Measurements from ENCODE around the gene HECTD4.
"Not testable (repeated sequence)": the region's sequence is repeated elsewhere in the genome, so short reads cannot be mapped to it uniquely, and the experiment has no call there.

HECTD4 gene

DNA sequence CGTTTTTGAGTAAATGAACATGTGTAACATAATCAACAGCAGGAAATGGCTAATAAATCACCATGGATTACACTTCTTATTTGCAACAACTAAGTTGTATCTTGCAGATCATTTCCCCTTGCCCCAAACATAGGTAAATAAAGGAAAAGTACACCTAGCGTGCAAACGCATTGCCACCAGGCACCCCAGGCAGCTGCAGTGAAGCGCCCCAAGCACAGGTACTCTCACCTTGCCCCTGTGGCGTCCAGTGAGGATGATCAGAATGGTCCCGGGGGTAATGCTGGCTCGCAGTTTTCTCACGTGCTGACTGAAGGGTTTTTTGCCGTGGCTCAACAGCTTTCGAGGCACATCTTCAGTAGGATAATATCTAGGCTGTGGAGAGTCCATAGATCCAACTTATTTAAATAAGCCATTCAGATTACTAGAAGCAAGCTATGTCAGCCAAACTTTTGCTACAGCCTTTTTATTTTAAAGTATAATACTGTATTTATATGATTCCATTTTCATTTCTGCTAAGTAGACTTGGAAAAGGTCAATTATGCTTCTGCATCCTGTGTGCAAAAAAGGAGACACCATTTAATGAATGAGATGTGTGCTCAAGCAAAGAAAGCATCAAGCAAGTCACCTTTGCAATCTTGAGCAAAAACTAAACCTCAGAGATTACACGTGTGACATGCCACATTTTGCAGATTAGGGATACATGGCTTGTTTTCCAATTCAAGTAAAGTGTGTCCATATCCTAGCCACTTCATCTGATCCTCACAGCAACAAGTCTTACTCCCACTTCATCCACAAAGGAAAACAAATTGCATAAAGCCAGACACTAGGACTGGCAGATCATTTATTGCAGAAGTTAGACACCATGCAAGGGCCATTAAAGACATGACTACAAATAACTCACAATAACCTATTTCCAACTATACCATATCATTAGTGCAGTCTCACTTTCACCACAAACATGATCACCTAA is 24.6 kb upstream of the HECTD4 start:
- no peak for DNase-seq (ENCODE audit: low spot score)

DNA sequence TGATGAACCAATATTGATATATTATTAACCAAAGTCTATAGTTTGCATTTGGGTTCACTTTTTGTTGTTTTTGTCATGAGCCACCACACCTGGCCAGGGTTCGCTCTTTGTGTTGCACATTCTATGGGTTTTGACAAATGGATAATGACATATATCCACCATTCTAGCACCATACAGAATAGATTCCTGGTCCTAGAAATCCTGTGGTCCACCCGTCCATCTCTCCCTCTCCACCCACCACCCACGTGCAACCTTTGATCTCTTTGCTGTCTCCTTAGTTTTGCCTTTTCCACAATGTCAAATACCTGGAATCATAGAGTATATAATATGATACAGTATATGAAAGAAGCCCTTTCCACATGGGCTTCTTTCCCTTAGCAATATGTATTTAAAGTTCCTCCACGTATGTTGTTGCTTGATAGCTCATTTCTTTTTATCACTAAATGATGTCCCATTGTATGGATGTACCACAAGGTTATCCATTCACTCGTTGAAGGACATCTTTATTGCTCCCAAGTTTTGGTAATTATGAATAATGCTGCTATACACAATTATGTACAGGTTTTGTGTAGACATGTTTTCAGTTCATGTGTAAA is 19.8 kb upstream of the HECTD4 start:
- no peak for DNase-seq (ENCODE audit: low spot score)

DNA sequence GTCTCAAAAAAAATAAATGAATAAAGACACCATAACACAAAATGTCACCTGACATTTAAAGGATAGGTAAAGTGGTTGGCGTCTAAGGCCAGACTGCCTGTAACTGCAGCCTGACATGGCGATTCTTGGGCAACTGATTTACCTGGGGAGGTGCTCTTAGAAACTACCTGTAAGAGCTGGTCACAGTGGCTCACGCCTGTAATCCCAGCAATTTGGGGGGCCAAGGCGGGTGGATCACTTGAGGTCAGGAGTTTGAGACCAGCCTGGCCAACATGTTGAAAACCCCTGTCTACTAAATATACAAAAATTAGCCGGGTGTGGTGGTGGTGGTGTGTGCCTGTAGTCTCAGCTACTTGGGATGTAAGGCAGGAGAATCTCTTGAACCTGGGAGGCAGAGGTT is 18.8 kb upstream of the HECTD4 start:
- no peak for DNase-seq (ENCODE audit: low spot score)

DNA sequence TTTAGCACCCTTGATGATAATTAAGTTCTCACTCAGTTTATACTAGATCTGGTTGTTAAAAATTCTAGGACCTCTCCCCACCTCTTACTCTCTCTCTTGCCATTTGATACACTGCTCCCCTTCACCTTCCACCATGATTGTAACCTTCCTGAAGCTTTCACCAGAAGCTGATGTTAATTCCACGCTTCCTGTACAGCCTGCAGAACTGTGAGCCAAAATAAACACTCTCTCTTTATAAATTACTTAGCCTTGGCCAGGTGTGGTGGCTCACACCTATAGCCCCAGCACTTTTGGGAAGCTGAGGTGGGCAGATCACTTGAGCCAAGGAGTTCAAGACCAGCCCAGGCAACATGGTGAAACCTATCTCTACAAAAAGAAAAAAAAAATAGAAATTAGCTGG is 11.1 kb upstream of the HECTD4 start:
- DNase-seq (ENCODE audit: low spot score), result no peak

DNA sequence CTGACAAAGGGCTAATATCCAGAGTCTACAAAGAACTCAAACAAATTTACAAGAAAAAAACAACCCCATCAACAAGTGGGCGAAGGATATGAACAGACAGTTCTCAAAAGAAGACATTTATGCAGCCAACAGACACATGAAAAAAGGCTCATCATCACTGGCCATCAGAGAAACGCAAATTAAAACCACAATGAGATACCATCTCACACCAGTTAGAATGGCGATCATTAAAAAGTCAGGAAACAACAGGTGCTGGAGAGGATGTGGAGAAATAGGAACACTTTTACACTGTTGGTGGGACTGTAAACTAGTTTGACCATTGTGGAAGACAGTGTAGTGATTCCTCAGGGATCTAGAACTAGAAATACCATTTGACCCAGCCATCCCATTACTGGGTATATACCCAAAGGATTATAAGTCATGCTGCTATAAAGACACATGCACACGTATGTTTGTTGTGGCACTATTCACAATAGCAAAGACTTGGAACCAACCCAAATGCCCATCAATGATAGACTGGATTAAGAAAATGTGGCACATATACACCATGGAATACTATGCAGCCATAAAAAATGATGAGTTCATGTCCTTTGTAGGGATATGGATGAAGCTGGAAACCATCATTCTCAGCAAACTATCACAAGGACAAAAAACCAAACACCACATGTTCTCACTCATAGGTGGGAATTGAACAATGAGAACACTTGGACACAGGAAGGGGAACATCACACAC is 7.9 kb upstream of the HECTD4 start:
- DNase-seq (ENCODE audit: low spot score), result not testable (repeated sequence)

DNA sequence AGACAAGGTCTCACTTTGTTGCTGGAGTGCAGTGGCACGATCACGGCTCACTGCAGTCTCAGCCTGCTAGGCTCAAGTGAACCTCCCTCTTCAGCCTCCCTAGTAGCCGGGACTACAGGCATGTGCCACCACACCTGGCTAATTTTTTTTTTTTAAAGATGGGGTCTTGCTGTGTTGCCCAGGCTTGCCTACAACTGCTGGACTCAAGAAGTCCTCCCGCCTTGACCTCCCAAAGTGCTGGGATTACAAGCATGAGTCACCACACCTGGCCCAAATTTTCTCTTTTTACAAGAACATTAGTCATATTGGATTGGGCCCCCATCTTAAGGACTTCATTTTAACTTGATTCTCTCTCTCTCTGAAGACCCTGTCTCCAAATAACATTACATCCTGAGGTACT is 7.0 kb upstream of the HECTD4 start:
- DNase-seq (ENCODE audit: low spot score), result no peak

DNA sequence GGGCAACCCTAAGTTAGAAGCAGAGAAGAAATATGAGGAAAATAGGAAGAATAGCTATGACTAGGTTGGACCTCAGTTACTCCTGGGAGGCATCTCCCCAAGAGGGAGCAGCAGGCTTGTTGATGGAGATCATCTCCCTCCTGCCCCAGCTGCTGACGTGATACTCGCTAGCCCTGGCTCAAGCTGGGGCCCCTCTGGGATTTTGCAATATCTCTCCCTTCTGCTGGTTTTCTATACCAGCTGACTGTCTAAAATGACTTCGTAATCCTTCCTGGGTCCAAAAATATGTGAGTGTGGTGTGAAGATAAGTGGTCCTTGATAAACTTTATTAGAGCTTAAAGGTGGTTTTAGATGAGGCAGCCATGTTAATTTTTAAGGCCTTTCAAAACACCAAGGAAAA is 4.5 kb upstream of the HECTD4 start:
- no peak for DNase-seq (ENCODE audit: low spot score)

DNA sequence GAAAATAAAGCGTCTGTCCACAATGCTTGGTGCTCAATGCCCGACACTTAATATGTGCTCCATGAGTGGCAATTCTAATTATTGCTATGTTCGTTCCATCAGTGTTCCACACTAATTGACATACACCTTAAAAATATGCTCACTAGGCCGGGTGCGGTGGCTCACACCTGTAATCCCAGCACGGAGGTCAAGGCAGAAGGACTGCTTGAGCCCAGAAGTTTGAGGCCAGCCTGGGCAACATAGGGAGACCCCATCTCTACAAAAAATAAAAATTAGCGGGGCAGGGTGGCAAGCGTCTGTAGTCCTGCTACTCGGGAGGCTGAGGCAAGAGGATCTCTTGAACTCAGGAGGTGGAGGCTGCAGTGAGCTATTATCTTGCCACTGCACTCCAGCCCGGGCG is 635 bp upstream of the HECTD4 start:
- no peak for DNase-seq (ENCODE audit: low spot score)

DNA sequence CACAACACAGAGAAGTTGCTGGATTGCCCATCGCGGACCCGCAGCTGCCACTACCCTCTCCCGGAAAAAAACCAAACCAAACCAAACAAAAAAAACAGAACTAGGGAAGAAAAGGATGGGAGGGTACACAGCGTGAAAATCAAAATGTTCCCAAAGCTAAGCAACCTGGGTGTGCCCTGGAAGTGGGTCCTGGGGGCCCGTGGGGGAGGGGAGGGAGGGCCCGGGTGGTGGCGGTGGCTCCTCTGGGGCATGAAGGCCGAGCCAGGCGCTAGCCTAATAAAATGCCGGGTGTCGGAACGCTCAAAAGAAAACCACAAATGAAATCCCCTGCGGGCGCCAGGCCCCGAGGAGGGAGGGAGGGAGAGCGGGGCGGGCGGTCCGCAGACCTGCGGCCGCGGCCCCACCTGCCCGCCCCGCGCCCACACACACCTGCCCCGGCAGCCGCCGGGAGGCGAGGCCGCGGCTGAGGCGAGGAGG is 787 bp downstream of the HECTD4 start:
- peak; percentile 17 for DNase-seq (ENCODE audit: low spot score)

DNA sequence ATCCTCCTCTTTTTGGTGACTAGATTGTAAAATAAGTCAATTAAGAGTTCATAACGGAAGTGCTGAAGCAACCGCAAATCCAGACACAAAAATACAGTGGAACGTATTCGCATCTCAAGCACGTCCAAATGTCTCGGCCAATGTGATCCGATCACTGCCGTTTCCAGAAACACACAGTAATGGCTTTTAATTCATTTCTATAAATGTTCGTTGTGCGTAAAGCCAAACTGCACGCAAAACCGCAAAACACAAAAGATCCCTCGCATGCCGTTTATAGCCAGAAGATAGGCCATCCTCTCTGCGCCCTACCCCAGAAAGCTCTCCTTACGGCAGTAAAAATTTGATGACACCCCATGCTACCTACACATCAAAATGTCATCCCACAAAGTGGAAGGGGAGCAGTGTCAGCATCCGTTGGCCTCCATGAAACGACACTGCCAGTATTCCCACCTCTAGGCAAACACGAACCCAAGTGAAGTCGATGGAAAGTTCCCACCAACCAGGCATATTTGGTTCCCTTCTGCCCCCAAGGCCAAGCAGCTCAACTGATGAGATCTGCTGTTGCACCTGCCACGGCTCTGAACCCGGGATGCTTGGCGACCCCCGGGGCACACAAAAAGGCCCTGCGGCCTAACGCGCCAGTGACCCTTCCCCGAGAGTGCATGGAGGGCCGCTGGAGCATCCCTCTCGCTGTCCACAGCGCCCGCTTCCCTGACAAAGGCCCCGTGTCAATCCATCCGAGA is 1.4 kb downstream of the HECTD4 start:
- no peak for DNase-seq (ENCODE audit: low spot score)

DNA sequence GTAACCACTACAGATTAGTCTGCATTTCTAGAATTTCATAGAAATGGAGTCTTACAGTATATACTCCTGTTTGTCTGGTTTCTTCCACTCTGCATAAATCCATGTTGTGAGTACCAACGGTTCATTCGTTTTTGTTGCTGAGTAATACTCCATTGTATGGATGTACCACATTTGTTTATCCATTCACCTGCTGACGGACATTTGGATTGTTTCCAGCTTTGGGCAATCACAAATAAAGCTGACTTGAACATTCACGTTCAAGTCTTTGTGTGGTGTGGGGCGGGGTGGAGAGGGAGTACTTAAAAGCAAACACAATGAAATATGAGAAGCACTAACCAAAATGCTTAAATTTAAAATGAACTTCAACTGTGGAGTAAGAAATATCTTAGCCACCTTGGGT is 7.1 kb downstream of the HECTD4 start:
- DNase-seq (ENCODE audit: low spot score), result no peak

DNA sequence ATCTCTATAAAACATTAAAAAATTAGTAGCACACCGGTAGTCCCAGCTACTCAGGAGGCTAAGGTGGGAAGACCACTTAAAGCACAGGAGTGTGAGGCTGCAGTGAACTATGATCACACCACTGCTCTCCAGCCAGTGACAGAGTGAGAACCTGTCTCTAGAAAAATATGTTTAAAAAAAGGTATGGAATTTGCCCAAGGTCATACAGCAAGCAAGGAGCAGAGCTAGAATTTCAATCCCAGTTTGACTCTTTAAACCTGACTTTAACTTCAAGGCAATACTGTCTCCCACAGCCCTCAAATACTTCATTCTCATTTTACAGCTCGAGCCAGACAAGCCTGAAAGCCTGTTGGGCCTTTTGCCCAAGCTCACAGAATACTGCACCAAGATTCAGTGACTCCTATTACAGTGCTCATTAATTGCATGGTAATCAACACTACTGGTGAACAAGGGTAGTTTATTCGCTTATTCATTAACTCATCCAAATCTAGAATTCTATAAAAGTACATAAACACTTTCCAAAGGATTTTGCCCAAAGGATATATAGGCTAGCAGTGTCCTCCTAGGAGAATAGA is 8.0 kb downstream of the HECTD4 start:
- no peak for DNase-seq (ENCODE audit: low spot score)

DNA sequence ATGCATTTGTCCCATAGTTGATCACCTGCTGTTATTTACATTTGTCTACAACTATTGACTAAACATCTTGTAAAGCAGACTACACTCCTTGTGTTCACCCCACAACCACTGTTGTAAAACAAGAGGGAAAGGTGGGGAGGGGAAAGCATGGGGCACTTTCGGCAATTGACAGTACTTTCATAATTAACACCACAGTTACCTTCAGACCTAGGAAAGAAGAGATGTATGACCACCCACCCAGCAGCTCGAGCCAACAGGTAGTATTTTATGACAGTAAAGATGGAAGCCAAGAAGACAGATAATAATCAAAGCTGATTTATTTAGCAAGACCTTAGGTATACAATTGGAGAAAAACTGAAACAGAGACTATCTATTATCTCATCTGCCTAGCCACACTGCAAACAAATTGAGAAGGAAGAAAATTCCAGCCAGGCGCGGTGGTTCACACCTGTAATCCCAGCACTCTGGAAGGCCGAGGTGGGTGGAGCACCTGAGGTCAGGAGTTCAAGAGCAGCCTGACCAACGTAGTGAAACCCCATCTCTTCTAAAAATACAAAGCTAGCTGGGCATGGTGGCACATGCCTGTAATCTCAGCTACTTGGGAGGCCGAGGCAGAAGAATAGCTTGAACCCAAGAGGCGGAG is 11.2 kb downstream of the HECTD4 start:
- no peak for DNase-seq (ENCODE audit: low spot score)

DNA sequence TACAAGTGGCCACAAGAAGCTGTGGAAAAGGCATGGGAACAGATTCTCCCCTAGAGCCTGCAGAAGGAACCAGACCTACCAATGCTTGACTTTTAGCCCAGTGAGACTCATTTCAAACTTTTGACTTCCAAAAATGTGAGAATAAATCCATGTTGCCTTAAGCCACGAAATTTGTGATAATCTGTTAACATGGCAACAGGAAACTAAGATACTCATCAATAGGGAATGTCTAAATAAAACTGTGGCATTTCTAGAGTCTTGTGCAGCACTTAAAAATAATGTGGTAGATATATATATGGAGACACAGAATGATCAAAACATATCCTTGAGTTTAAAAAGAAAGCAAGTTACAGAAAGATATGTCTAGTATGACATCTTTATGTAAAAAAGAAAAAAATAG is 12.0 kb downstream of the HECTD4 start:
- DNase-seq (ENCODE audit: low spot score), result no peak

DNA sequence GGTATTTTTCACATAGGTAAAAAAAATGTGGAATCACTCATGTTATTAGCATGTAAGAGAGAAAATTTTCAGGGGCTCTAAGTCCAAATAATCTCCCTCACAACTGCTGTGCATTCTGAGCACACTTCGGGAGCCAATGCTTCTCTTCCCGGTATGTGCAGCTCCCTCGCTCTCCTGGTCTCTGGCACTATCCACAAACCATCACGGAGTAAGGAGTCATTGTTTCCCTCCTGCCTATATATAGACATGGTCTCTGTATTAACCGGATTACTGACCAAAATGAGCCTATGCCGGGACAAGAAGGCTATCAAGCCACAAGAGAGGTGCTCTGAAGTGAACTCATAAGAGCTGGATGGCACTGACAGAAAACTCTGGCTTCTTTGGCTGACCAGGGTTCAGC is 13.4 kb downstream of the HECTD4 start:
- no peak for DNase-seq (ENCODE audit: low spot score)

DNA sequence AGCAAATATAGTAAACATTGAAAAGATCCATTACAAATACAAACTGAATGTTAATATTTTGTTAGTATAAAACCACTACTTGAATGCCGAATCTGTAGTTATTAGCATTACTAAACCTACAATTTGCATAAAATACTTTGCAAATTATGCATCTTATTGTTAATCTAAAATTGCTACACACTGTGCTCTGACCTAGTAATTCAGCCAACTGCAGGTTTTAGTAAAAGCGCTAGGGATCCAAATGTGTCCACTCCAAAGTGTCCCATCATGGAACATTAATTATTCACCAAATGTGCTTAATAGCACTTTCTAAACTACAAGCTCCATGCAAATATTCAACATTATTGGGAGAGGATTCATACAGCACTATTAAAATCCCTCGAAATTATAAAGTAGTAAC is 14.3 kb downstream of the HECTD4 start:
- no peak for DNase-seq (ENCODE audit: low spot score)

DNA sequence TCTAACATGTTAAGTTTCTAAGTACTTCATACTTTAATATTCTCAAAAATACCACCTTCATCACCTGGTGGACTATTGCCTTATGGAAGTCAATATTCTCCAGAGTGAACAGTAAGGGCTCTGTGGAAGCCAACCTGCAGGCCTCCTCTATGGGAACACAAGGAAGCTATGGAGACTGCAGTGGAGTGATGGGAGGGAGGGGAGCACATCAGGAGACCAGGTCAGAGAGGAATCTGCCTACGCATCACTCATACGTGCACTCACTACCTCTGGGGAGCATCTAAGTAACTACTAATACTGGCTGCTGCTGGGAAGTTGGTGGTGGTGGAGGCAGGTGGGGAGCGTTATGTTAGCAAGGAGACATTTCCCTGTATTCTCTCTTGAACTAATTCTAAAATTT is 19.9 kb downstream of the HECTD4 start:
- DNase-seq (ENCODE audit: low spot score), result no peak

DNA sequence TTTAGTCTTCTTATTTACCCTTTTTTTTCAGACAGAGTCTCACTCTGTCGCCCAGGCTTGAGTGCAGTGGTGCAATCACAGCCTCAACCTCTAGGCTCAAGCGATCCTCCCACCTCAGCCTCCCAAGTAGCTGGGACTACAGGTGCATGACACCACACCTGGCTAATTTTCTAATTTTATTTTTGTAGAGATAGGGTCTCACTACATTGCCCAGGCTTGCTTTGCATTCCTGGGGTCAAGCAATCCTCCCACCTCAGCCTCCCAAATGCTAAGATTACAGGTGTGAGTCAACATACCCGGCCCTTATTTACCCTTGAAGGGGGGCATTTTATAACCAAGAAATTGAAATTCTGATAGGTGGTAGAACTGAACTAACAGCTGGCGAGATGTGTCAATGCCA is 21.0 kb downstream of the HECTD4 start:
- DNase-seq (ENCODE audit: low spot score), result no peak

DNA sequence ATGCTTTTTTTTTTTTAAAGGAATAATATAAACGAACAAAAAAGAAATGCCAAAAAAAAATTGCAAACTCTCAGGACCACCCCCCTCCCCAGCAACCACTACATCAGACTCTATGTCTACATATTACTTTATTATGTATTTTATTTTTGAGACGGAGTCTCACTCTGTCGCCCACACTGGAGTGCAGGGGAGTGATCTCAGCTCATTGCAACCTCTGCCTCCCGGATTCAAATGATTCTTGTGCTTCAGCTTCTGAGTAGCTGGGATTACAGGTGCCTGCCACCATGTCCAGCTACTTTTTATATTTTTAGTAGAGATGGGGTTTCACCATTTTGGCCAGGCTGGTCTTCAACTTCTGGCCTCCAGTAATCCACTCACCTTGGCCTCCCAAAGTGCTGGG is 22.9 kb downstream of the HECTD4 start:
- DNase-seq (ENCODE audit: low spot score), result no peak

DNA sequence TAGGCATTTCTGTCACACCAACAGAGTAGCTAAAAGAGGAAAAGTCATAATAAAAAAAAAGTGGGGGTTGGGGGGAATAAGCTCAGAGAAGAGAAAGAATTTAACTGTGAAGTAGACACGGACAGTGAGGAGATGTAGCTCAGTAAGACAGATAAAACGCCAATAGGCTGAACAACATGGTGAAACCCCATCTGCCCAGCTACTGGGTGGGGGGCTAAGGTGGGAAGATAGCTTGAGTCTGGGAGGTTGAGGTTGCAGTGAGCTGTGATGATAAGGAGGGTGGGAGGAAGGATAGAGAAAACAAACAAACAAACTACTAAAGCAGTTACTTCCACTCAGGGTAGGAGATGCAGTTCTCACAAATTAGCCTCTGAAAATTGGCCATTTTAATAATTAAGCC is 25.0 kb downstream of the HECTD4 start:
- no peak for DNase-seq (ENCODE audit: low spot score)

DNA sequence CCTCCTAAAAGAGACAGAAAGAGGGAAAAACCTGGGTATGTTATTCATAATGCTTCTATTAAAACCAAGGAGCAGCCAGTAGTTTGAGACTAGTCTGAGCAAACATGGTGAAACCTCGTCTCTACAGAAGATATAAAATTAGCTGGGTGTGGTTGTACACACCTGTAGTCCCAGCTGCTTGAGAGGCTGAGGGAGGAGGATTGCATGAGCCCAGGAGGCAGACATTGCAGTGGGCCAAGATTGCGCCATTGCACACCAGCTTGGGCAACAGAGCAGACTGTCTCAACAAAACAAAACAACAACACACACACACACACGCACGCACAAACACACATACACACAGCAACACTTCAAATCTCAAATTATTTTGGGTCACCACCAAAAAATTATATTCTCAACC is 27.8 kb downstream of the HECTD4 start:
- DNase-seq (ENCODE audit: low spot score), result no peak

All from CD4-positive, alpha-beta T cell treated with Interleukin-15 for 4 hours (primary cell).